HG03175 (cell line): ENCODE results near the gene UNC80.

Experiments used
- ATAC-seq: cut with Tn5 transposase; IDR thresholded peaks from one replicate; pipeline ENCODE4 v1.9.1; 2021; ENCODE audit warnings: mild to moderate bottlenecking, moderate library complexity; ENCODE audit not compliant: unreplicated experiment

The UNC80 gene

GRCh38 chr2:209805351-209805750 is 33.7 kb downstream of the UNC80 start:
- no peak for ATAC-seq

GRCh38 chr2:209806318-209806717 is 34.7 kb downstream of the UNC80 start:
- no peak for ATAC-seq

GRCh38 chr2:209808521-209808920 is 36.9 kb downstream of the UNC80 start:
- no peak for ATAC-seq

GRCh38 chr2:209809256-209809655 is 37.6 kb downstream of the UNC80 start:
- ATAC-seq = no peak

GRCh38 chr2:209817844-209818271 is 46.2 kb downstream of the UNC80 start:
- ATAC-seq = no peak

GRCh38 chr2:209818939-209819338 is 47.3 kb downstream of the UNC80 start:
- ATAC-seq = no peak

GRCh38 chr2:209821806-209822205 is 50.2 kb downstream of the UNC80 start:
- ATAC-seq = no peak

- ATAC-seq = no peak
These were observed 51.9 kb downstream of the UNC80 start for GRCh38 chr2:209823484-209823883.

- no peak for ATAC-seq
These were observed 52.8 kb downstream of the UNC80 start for GRCh38 chr2:209824391-209824790.

GRCh38 chr2:209830722-209831465 is 59.3 kb downstream of the UNC80 start:
- ATAC-seq = no peak

GRCh38 chr2:209834767-209835166 is 63.1 kb downstream of the UNC80 start:
- ATAC-seq = no peak

- no peak for ATAC-seq
These were observed 68.8 kb downstream of the UNC80 start for GRCh38 chr2:209840434-209840833.

GRCh38 chr2:209845666-209846065 is 74.0 kb downstream of the UNC80 start:
- no peak for ATAC-seq

- no peak for ATAC-seq
These were observed 93.2 kb downstream of the UNC80 start for GRCh38 chr2:209864716-209865295.

- ATAC-seq = no peak
These were observed 96.8 kb downstream of the UNC80 start for GRCh38 chr2:209868271-209868994.

GRCh38 chr2:209870067-209870466 is 98.4 kb downstream of the UNC80 start:
- ATAC-seq = no peak

GRCh38 chr2:209872675-209873074 is 101.0 kb downstream of the UNC80 start:
- no peak for ATAC-seq

- ATAC-seq = no peak
These were observed 103.6 kb downstream of the UNC80 start for GRCh38 chr2:209875270-209875669.

- ATAC-seq = no peak
These were observed 104.6 kb downstream of the UNC80 start for GRCh38 chr2:209876211-209876610.

- no peak for ATAC-seq
These were observed 107.1 kb downstream of the UNC80 start for GRCh38 chr2:209878701-209879100.

GRCh38 chr2:209900638-209901037 is 129.0 kb downstream of the UNC80 start:
- no peak for ATAC-seq

GRCh38 chr2:209901172-209901571 is 129.5 kb downstream of the UNC80 start:
- no peak for ATAC-seq
